OCI-LY7 (cell line): Measurements from ENCODE around the gene UGT1A4. TPM values are rescaled to one million over a fixed set of nuclear protein-coding genes. Genes with fewer than 3 reads are reported as not detected.

Source experiments
- BruUV-seq: library from RNA; stranded (reverse); fragments of 400-500 nt; replicated peaks from 2 replicates; lab custom pipeline; 2021; lab: Mats Ljungman, UMichigan
- CTCF ChIA-PET: fragments of 300-600 bp; sonication (Branson Sonifier 250); formaldehyde crosslinking; loops from one replicate; lab custom pipeline; 2022; ENCODE audit warnings: antibody characterized with exemption; ENCODE audit not compliant: unreplicated experiment; lab: Charles Lee
- POLR2A ChIA-PET: fragments of 300-600 bp; sonication (Branson Sonifier 250); formaldehyde crosslinking; loops from one replicate; lab custom pipeline; 2022; ENCODE audit warnings: antibody characterized with exemption; lab: Charles Lee
- DNase-seq: peaks from one replicate; pipeline ENCODE4 v3.0.0-alpha.2; 2015; ENCODE audit warnings: low spot score
- H2AFZ ChIP-seq: fragments of 200-600 bp; sonication (generic), shearing (Covaris generic); 2 replicates; pipeline ENCODE4 v1.6.1; 2014; ENCODE audit warnings: mild to moderate bottlenecking, antibody characterized with exemption, low read length, moderate library complexity
- H3K27ac ChIP-seq: fragments of 200-600 bp; sonication (generic); 2 replicates; pipeline ENCODE4 v1.5.1; 2014; ENCODE audit warnings: mixed run types, low read depth, mild to moderate bottlenecking, moderate library complexity, low read length, inconsistent platforms; ENCODE audit not compliant: poor library complexity, severe bottlenecking
- H3K36me3 ChIP-seq: fragments of 200-600 bp; sonication (generic); 2 replicates; pipeline ENCODE4 v1.6.1; 2014; ENCODE audit warnings: mild to moderate bottlenecking, antibody characterized with exemption, low read length, moderate library complexity, mixed read lengths; ENCODE audit not compliant: insufficient read depth
- H3K4me1 ChIP-seq: fragments of 200-600 bp; sonication (generic); 2 replicates; pipeline ENCODE4 v1.5.1; 2014; ENCODE audit warnings: mild to moderate bottlenecking, low read length; ENCODE audit not compliant: insufficient read depth, poor library complexity, severe bottlenecking
- H3K4me2 ChIP-seq: fragments of 200-600 bp; sonication (generic); 2 replicates; pipeline ENCODE4 v1.6.1; 2014; ENCODE audit warnings: mild to moderate bottlenecking, low read length
- H3K4me3 ChIP-seq: fragments of 200-600 bp; sonication (generic); 2 replicates; pipeline ENCODE4 v1.5.1; 2014; ENCODE audit warnings: mild to moderate bottlenecking, low read depth, low read length; ENCODE audit not compliant: poor library complexity, severe bottlenecking
- H3K79me2 ChIP-seq: fragments of 200-600 bp; sonication (generic); 2 replicates; pipeline ENCODE4 v1.6.1; 2016; ENCODE audit warnings: low read depth, mild to moderate bottlenecking, low read length, moderate library complexity, mixed read lengths; ENCODE audit not compliant: insufficient read depth
- H3K9me2 ChIP-seq: fragments of 200-600 bp; sonication (generic); 2 replicates; pipeline ENCODE4 v1.6.1; 2016; ENCODE audit warnings: mild to moderate bottlenecking, low read length, mixed read lengths; ENCODE audit not compliant: insufficient read depth
- H3K9me3 ChIP-seq: fragments of 200-600 bp; sonication (generic); 2 replicates; pipeline ENCODE4 v1.6.1; 2014; ENCODE audit warnings: mild to moderate bottlenecking, mixed run types, low read length, mixed read lengths
- H4K20me1 ChIP-seq: fragments of 200-600 bp; sonication (generic); 2 replicates; pipeline ENCODE4 v1.6.1; 2014; ENCODE audit warnings: mild to moderate bottlenecking, antibody characterized with exemption, low read length, moderate library complexity, mixed read lengths; ENCODE audit not compliant: insufficient read depth
- CTCF ChIP-seq: fragments of 200-600 bp; sonication (generic); conservative IDR thresholded peaks from 2 replicates; pipeline ENCODE4 v1.5.1; 2014; ENCODE audit warnings: mild to moderate bottlenecking, antibody characterized with exemption, low read length, moderate library complexity, mixed read lengths
- EZH2phosphoT487 ChIP-seq: fragments of 200-600 bp; sonication (generic); IDR thresholded peaks from 2 replicates; pipeline ENCODE4 v1.6.1; 2018; ENCODE audit warnings: low read depth, borderline replicate concordance, mild to moderate bottlenecking, mixed run types, antibody characterized with exemption, low read length, moderate library complexity, mixed read lengths
- intact Hi-C: fragments of 100-400 bp; cut with micrococcal nuclease; formaldehyde crosslinking; loops from one replicate; pipeline ENCODE4 v1.10.0; 2022; ENCODE audit not compliant: unreplicated experiment
- total RNA-seq, 2 experiments: library from RNA; depleted of rRNA in 1 of 2; stranded (reverse); fragments of >200 nt in 1 of 2; shearing (Covaris generic) in 1 of 2; gene quantifications; 2 replicates each; pipeline ENCODE4 v1.2.3, GENCODE V29; 2014 to 2022

Gene UGT1A4
- total RNA-seq, 2 experiments from 2014 or later, result not detected

- intact Hi-C loops, result no loop called here
- H3K4me2 ChIP-seq, result no peak within 1 kb of the TSS
- ChIA-PET CTCF (no interaction called here), POLR2A (no interaction called here)
- no peaks in the 10 kb centered on the region for H3K9me2 ChIP-seq
- no peaks in the 10 kb centered on the region for H3K36me3 ChIP-seq
- H2AFZ ChIP-seq, result no peak within 1 kb of the TSS
- H3K79me2 ChIP-seq, result no peaks in the 10 kb centered on the region
- DNase-seq, result no peak
- no peaks in the 10 kb centered on the region for H3K4me1 ChIP-seq
- H3K27ac ChIP-seq, result no peak within 1 kb of the TSS
- no TSS peak for BruUV-seq
- TF ChIP-seq EZH2phosphoT487 (no peak), CTCF (no peak)
- H3K4me3 ChIP-seq, result no peak within 1 kb of the TSS
- no peaks in the 10 kb centered on the region for H3K9me3 ChIP-seq
- no peaks in the 10 kb centered on the region for H4K20me1 ChIP-seq
These were observed 59.5 kb downstream of the UGT1A4 start, which contains the start of gene MROH2A for GRCh38 chr2:233778030-233778429. Gene MROH2A (plus strand): TSS chr2:233778330. CDS start chr2:233779359, 1,029 bp downstream.

DNA sequence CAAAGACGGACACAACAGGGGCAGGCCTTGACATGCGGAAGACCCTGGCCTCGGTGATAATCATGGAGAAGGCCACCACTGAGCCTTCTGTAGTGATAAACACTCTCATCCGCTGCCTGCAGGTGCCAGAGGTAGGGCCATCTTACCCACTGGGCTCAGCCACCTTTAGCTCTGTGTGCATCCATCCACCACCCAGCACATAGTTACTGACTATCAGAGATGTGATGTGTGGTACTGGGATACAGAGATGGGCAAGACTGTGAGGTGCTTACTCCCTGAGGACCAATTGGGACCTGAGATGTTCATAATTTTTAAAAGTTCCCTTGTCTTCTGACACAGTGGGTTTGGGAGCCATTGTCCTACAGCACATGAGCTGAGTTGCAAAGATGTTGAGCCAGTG is 61.2 kb downstream of the UGT1A4 start:
- POLR2A ChIA-PET, result interaction anchor here (1.0 kb wide), 1 partner anchor 125 kb away, joined by 4 read pairs; no protein-coding TSS in a partner anchor
- no peaks in the 10 kb centered on the region for H3K4me1 ChIP-seq
- no peaks in the 10 kb centered on the region for H3K9me3 ChIP-seq
- no peak overlapping the region for H2AFZ ChIP-seq
- TF ChIP-seq EZH2phosphoT487 (no peak), CTCF (no peak)
- no peaks in the 10 kb centered on the region for H3K79me2 ChIP-seq
- no peak for DNase-seq
- BruUV-seq, result no TSS peak
- H3K4me2 ChIP-seq, result no peak overlapping the region
- no peaks in the 10 kb centered on the region for H3K36me3 ChIP-seq
- intact Hi-C loops, result no loop called here
- CTCF ChIA-PET, result no interaction called here
- no peaks in the 10 kb centered on the region for H4K20me1 ChIP-seq
- H3K4me3 ChIP-seq, result no peak overlapping the region
- H3K9me2 ChIP-seq, result no peaks in the 10 kb centered on the region
- no peak overlapping the region for H3K27ac ChIP-seq

GRCh38 chr2:233780771-233781170 is 62.2 kb downstream of the UGT1A4 start:
- POLR2A ChIA-PET, result interaction anchor here (1.0 to 1.3 kb wide), 2 partner anchors 10 to 126 kb away, joined by 4 read pairs; no protein-coding TSS in a partner anchor

More at GRCh38 chr2:233780771-233781170, 62.2 kb downstream of the UGT1A4 start:
- Histone ChIP-seq H4K20me1 (no peaks in the 10 kb centered on the region), H3K9me2 (no peaks in the 10 kb centered on the region), H3K36me3 (no peaks in the 10 kb centered on the region), H2AFZ (no peak overlapping the region), H3K4me3 (no peak overlapping the region), H3K4me2 (no peak overlapping the region), H3K79me2 (no peaks in the 10 kb centered on the region), H3K4me1 (no peaks in the 10 kb centered on the region), H3K9me3 (no peaks in the 10 kb centered on the region), H3K27ac (no peak overlapping the region)
- DNase-seq, result no peak
- no TSS peak for BruUV-seq
- intact Hi-C loops, result no loop called here
- CTCF ChIA-PET, result no interaction called here
- TF ChIP-seq EZH2phosphoT487 (no peak), CTCF (no peak)
